Right cardiac atrium (tissue), 5 donors: ENCODE data around the gene SSRP1. TPM values are rescaled to one million over a fixed set of nuclear protein-coding genes. Genes with fewer than 3 reads are reported as not detected.
A peak's percentile ranks its signal among the peaks of the same experiment; 100 is the strongest.

Experiments used
- ATAC-seq, 2 donors: fragments of 200-7000 bp; cut with Tn5 transposase; one replicate each; pipeline versions ENCODE4 v1.8.0 to v1.9.1; 2020; ENCODE audit warnings: moderate library complexity in 2 of 2, mild to moderate bottlenecking in 1 of 2
- DNase-seq, 3 donors: peaks; one replicate each; pipeline ENCODE4 v3.0.0-alpha.2; 2020
- H3K27ac ChIP-seq: one replicate; pipeline ENCODE4 v1.5.1; 2013; ENCODE audit warnings: mild to moderate bottlenecking, low read length, control low read depth, moderate library complexity
- H3K27me3 ChIP-seq: one replicate; pipeline ENCODE4 v1.6.1; 2013; ENCODE audit not compliant: control insufficient read depth, insufficient read depth
- H3K4me1 ChIP-seq: one replicate; pipeline ENCODE4 v1.6.1; 2013; ENCODE audit warnings: low read length; ENCODE audit not compliant: control insufficient read depth, insufficient read depth
- H3K4me3 ChIP-seq: one replicate; pipeline ENCODE4 v1.5.1; 2013; ENCODE audit warnings: low read length, control low read depth
- H3K9me3 ChIP-seq: one replicate; pipeline ENCODE4 v1.6.1; 2013; ENCODE audit warnings: low read length; ENCODE audit not compliant: control insufficient read depth
- WGBS: extraction: QIAGEN DNeasy Blood & Tissue Kit; methylation state at CpG from one replicate; pipeline ENCODE4 v1.1.7; 2013; 5-methylcytosine and 5-hydroxymethylcytosine counted together
- intact Hi-C, 4 donors: fragments of 100-400 bp; cut with DNase I; formaldehyde crosslinking; loops; one replicate each; pipeline versions ENCODE4 v1.11.0 to v1.14.0; 2022 to 2023
- polyA plus RNA-seq: library from polyadenylated mRNA; stranded (reverse); fragments of 200-250 nt; gene quantifications from one replicate; pipeline ENCODE4 v1.2.3, GENCODE V29; 2013
- total RNA-seq, 4 donors: library from RNA; stranded (reverse); fragmentation: NEBNext Ultra II Directional; extraction: Animal tissue kit (Norgen Biotek cat#: 25700); gene quantifications; one replicate each; pipeline ENCODE4 v1.2.1, GENCODE V29; 2021
- donor health status: healthy with polysubstance abuse.
- donor health status: DM: no; HTN: yes; CAD: no.
- donor health status: DM: no; HTN: no; CAD: no.
- donor health status: DM: no; HTN: yes; CAD: no; lungs with severe emphysema.
- donor health status: DM: yes; HTN: yes; CAD: no.

SSRP1 gene
- total and polyA plus RNA-seq, 5 donors = 35.0 to 46.6 (median 43.3) TPM

- no peak overlapping the region for H3K4me3 ChIP-seq
- ATAC-seq = no peak
- DNase-seq = no peak
- no peaks in the 10 kb centered on the region for H3K27me3 ChIP-seq
- H3K27ac ChIP-seq = no peak overlapping the region
- WGBS = 89% methylated on average over 5 of the region's 5 CpGs
- H3K9me3 ChIP-seq = no peaks in the 10 kb centered on the region
- intact Hi-C loops = no loop called here
- H3K4me1 ChIP-seq = peaks cover 2% of the 10 kb centered on the region
These were observed 23.7 kb upstream of the SSRP1 start for GRCh38 chr11:57359396-57359795.

- 77% methylated on average over 9 of the region's 9 CpGs for WGBS
- Histone ChIP-seq H3K27me3 (no peaks in the 10 kb centered on the region), H3K4me1 (peaks cover 2% of the 10 kb centered on the region), H3K9me3 (no peaks in the 10 kb centered on the region), H3K4me3 (no peak overlapping the region), H3K27ac (no peak overlapping the region)
- ATAC-seq = peak in 1 of 2 donors; percentile 12
- intact Hi-C loops = no loop called here
- DNase-seq = no peak
These were observed 23.3 kb upstream of the SSRP1 start for GRCh38 chr11:57358991-57359390.

DNA sequence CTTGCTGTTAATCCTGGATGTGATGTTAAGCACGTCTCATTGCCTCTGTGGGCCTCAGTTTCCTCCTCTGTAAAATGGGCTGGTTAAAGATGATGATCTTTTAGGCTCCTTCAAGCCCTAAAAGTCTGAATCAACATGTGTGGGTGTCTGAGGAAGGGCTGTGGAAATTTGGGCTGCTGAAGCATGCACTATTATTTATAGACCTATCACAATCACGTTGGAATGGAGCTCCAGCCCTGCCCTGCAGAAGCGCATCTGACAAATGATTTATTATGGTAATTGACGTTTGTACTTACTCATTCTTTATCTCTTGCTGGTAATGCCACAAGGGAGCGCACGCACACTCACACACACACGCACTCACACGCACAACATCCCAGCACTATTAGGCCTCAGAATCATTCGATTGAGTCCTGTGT, 22.9 kb upstream of the SSRP1 start:
- Histone ChIP-seq H3K4me3 (no peak overlapping the region), H3K4me1 (peaks cover 2% of the 10 kb centered on the region), H3K27ac (no peak overlapping the region), H3K9me3 (no peaks in the 10 kb centered on the region), H3K27me3 (no peaks in the 10 kb centered on the region)
- intact Hi-C loops = no loop called here
- ATAC-seq (peak; percentile 39 to 54), DNase-seq (no peak)
- 78% methylated on average over 9 of the region's 9 CpGs for WGBS

GRCh38 chr11:57357856-57358255, 22.2 kb upstream of the SSRP1 start:
- DNase-seq = no peak
- no peak overlapping the region for H3K4me3 ChIP-seq
- ATAC-seq = no peak
- no peaks in the 10 kb centered on the region for H3K27me3 ChIP-seq
- WGBS = 26% methylated on average over 6 of the region's 6 CpGs
- H3K4me1 ChIP-seq = peaks cover 2% of the 10 kb centered on the region
- no peak overlapping the region for H3K27ac ChIP-seq
- no peaks in the 10 kb centered on the region for H3K9me3 ChIP-seq
- intact Hi-C loops = no loop called here

DNA sequence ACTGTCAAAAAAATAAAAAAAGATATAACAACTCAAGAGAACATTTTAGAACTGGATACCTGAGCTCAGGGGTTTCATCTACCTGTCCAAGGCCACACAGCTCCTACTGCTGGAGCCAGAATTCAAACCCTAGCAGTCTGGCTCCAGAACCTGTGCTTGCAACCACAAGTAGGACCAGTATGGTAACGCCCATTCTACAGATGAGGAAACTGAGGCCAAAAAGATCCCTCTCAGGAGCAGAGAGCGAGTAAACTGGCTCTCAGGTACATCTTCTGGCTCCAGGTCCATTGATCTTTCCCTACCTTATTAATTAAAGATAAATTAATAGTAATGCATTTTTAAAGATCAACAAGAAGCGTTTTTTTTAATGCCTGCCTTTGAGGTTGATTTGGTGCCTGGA, 21.6 kb upstream of the SSRP1 start:
- DNase-seq (no peak), ATAC-seq (no peak)
- H3K9me3 ChIP-seq = no peaks in the 10 kb centered on the region
- H3K27ac ChIP-seq = no peak overlapping the region
- no peak overlapping the region for H3K4me3 ChIP-seq
- H3K27me3 ChIP-seq = no peaks in the 10 kb centered on the region
- WGBS = 89% methylated on average over 3 of the region's 3 CpGs
- peaks cover 2% of the 10 kb centered on the region for H3K4me1 ChIP-seq
- intact Hi-C loops = no loop called here

DNA sequence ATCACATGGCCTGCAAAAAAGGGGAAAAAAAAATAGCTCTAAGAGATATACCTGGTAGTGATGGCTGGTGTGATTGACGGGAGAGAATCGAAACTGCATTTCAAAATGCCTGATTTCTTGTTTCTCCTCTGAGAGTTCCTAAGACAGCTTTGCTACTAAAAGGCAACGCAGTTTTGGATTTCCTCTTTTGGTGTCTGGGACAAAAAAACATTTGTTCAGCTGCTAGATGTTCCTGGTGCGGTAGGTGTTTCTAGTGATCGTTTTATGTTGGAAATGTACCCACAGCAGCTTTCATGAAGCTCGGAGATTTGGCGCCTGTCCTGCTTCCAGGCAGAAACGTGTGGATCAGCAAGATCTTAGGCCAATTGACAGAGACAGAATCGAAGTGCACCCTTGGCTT, 20.6 kb upstream of the SSRP1 start:
- ATAC-seq (no peak), DNase-seq (no peak)
- Histone ChIP-seq H3K9me3 (no peaks in the 10 kb centered on the region), H3K27me3 (no peaks in the 10 kb centered on the region), H3K4me1 (peaks cover 2% of the 10 kb centered on the region), H3K27ac (no peak overlapping the region), H3K4me3 (no peak overlapping the region)
- WGBS = 74% methylated on average over 9 of the region's 9 CpGs
- intact Hi-C loops = no loop called here

DNA sequence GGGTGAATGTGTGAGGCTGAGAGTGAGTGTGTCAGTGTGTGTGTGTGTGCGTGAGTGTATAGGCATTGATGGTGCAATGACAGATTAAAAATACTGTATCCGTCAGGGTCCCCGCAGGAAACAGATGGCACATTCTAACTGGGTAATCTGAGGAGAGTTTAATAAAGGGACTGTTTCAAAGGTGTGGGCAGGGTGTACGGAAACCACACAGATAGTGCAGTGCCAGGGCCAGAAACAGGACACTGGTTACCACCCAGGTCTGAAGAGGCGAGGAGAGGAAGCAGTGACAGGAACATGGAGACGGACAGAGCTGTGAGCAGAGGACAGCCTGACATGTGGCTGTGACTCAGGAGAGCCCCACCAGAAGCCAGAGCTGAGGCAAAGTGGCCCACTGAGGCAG, 19.0 kb upstream of the SSRP1 start:
- 71% methylated on average over 6 of the region's 6 CpGs for WGBS
- Histone ChIP-seq H3K4me1 (peaks cover 2% of the 10 kb centered on the region), H3K27ac (no peak overlapping the region), H3K9me3 (no peaks in the 10 kb centered on the region), H3K4me3 (no peak overlapping the region), H3K27me3 (no peaks in the 10 kb centered on the region)
- peak in 1 of 2 donors; percentile 61 for ATAC-seq
- DNase-seq = no peak
- intact Hi-C loops = no loop called here

DNA sequence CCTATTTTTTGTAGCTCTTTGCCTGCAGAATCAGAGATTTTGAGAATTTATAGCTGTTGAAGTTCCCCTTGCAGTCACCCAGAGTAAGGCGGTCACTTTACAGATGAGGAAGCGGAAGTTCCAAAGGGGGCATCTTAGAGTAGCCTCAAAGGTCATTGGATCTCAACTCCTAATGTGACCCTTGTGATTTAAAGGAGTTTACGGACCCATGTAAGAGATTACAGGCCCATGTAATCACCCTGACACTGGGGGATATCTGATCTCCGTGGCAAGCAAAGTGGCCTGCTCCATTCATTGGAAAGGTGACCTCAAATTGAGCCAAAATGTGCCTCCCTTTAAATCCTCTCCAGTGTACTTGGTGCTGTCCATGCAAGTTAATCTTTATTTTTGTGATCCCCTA, 18.2 kb upstream of the SSRP1 start:
- DNase-seq (no peak), ATAC-seq (no peak)
- WGBS = 73% methylated on average over 4 of the region's 4 CpGs
- peaks cover 2% of the 10 kb centered on the region for H3K4me1 ChIP-seq
- H3K27me3 ChIP-seq = no peaks in the 10 kb centered on the region
- no peak overlapping the region for H3K4me3 ChIP-seq
- no peak overlapping the region for H3K27ac ChIP-seq
- H3K9me3 ChIP-seq = no peaks in the 10 kb centered on the region
- intact Hi-C loops = no loop called here

GRCh38 chr11:57353446-57353845, 17.8 kb upstream of the SSRP1 start:
- DNase-seq (no peak), ATAC-seq (no peak)
- Histone ChIP-seq H3K4me3 (no peak overlapping the region), H3K27me3 (no peaks in the 10 kb centered on the region), H3K9me3 (no peaks in the 10 kb centered on the region), H3K4me1 (peaks cover 2% of the 10 kb centered on the region), H3K27ac (no peak overlapping the region)
- intact Hi-C loops = no loop called here
- 45% methylated on average over 4 of the region's 4 CpGs for WGBS

DNA sequence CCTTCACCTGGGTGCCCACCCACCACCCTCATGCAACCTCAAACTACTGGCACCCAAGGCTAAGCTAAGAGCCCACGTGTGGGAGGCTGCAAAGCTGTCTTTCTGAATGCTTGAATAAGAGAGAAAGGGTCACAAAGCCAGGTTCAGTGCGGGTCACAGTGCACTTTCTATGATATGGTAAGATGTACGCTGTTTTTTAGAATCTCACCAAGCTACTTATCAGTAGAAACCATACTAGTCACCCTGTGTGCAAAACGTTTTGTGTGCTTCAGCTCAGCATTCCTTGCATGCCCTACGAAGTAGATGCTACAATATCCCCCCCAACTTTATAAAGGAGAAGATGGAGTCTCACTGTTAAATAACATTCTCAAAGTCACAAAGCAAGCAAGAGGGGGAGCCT, 17.3 kb upstream of the SSRP1 start:
- intact Hi-C loops = no loop called here
- Histone ChIP-seq H3K27ac (no peak overlapping the region), H3K4me3 (no peak overlapping the region), H3K9me3 (no peaks in the 10 kb centered on the region), H3K27me3 (no peaks in the 10 kb centered on the region), H3K4me1 (peaks cover 2% of the 10 kb centered on the region)
- ATAC-seq (no peak), DNase-seq (no peak)
- 49% methylated on average over 5 of the region's 5 CpGs for WGBS

GRCh38 chr11:57349491-57350274, 14.0 kb upstream of the SSRP1 start:
- ATAC-seq (peak; percentile 54 to 73), DNase-seq (peak; percentile 62 to 88 (median 88))
- H3K4me1 ChIP-seq = peaks cover 2% of the 10 kb centered on the region
- no peak overlapping the region for H3K4me3 ChIP-seq
- 18% methylated on average over 31 of the region's 31 CpGs for WGBS
- intact Hi-C loops = loop anchor here in 3 of 4 donors (5.0 to 10.0 kb wide), 6 partner anchors 105 to 295 kb away; partner anchors contain the start of gene YPEL4 (in 3 of the 3)
- H3K27ac ChIP-seq = no peak overlapping the region
- H3K9me3 ChIP-seq = no peaks in the 10 kb centered on the region
- no peaks in the 10 kb centered on the region for H3K27me3 ChIP-seq
